Upper lobe of left lung (tissue), 4 donors: ENCODE data around the gene AAK1.

Source experiments
- POLR2A ChIP-seq, 4 donors: fragments of 450-650 bp; IDR thresholded peaks; one replicate each; pipeline ENCODE4 v1.5.1; 2016 to 2017; ENCODE audit warnings: antibody characterized with exemption in 4 of 4, mild to moderate bottlenecking in 2 of 4
- TF ChIP-seq, protein P1 (sequence below), 6 experiments: fragments of 450-650 bp in 4 of 6; fragments of 200-600 bp in 2 of 6; sonication (generic) in 2 of 6; IDR thresholded peaks; one replicate each; pipeline ENCODE4 v1.5.1; 2016 to 2019; ENCODE audit warnings: antibody characterized with exemption in 6 of 6

DNA sequence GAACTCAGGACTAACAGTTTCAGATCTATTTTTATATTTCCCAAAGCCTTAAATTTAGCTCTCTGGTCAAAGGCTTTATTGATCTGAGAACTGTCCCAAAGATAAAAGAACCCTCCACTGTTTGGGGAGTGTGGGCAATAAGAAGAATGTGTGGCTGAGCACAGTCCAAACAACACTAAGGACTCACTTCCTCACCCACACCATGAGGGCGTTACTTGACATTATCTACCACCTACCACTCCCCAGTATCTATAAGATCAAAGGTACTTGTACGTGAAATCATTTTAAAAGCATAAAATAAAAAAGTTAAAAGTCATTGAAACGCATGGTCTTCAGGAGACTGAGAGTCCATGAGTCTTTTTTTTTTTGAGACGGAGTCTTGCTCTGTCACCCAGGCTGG lies 151.7 kb downstream of the AAK1 start:
- TF ChIP-seq, protein P1, sequence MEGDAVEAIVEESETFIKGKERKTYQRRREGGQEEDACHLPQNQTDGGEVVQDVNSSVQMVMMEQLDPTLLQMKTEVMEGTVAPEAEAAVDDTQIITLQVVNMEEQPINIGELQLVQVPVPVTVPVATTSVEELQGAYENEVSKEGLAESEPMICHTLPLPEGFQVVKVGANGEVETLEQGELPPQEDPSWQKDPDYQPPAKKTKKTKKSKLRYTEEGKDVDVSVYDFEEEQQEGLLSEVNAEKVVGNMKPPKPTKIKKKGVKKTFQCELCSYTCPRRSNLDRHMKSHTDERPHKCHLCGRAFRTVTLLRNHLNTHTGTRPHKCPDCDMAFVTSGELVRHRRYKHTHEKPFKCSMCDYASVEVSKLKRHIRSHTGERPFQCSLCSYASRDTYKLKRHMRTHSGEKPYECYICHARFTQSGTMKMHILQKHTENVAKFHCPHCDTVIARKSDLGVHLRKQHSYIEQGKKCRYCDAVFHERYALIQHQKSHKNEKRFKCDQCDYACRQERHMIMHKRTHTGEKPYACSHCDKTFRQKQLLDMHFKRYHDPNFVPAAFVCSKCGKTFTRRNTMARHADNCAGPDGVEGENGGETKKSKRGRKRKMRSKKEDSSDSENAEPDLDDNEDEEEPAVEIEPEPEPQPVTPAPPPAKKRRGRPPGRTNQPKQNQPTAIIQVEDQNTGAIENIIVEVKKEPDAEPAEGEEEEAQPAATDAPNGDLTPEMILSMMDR (IDR thresholded peaks at IDR 0.05) = no peak
- no peak for TF ChIP-seq POLR2A (IDR thresholded peaks at IDR 0.05)
